ENCODE data around the gene FAM53A. TPM values are rescaled to one million over a fixed set of nuclear protein-coding genes. Genes with fewer than 3 reads are reported as not detected.

The FAM53A gene
- total RNA-seq, 1 experiment from 2014 or later: 1.6 TPM

- intact Hi-C loops (cut with micrococcal nuclease; ENCODE audit: unreplicated experiment): no loop called here
These were observed 27.1 kb downstream of the FAM53A start for GRCh38 chr4:1656986-1657385.

GRCh38 chr4:1656132-1656531 lies 28.0 kb downstream of the FAM53A start:
- no peaks in the 10 kb centered on the region for H3K4me1 ChIP-seq (ENCODE audit: insufficient read depth, low read length, poor library complexity, severe bottlenecking)
- BruUV-seq (replicated peaks): no TSS peak
- ChIA-PET POLR2A (ENCODE audit: low non-redundant PET) (no interaction called here), CTCF (no interaction called here)
- no peak overlapping the region for H3K4me3 ChIP-seq (ENCODE audit: low read depth, low read length, poor library complexity, severe bottlenecking)
- no peaks in the 10 kb centered on the region for H3K27me3 ChIP-seq (replicated peaks; ENCODE audit: insufficient read depth, low read depth, low read length, poor library complexity)
- no peaks in the 10 kb centered on the region for H3K36me3 ChIP-seq (ENCODE audit: insufficient read depth, low read length, poor library complexity, severe bottlenecking)
- H3K27ac ChIP-seq (ENCODE audit: low read depth, low read length, poor library complexity, severe bottlenecking): no peak overlapping the region
- no peak for TF ChIP-seq EZH2 (IDR thresholded peaks at IDR 0.05; ENCODE audit: borderline replicate concordance, low read depth, low read length, poor library complexity, severe bottlenecking)
- TF ChIP-seq, protein P1, sequence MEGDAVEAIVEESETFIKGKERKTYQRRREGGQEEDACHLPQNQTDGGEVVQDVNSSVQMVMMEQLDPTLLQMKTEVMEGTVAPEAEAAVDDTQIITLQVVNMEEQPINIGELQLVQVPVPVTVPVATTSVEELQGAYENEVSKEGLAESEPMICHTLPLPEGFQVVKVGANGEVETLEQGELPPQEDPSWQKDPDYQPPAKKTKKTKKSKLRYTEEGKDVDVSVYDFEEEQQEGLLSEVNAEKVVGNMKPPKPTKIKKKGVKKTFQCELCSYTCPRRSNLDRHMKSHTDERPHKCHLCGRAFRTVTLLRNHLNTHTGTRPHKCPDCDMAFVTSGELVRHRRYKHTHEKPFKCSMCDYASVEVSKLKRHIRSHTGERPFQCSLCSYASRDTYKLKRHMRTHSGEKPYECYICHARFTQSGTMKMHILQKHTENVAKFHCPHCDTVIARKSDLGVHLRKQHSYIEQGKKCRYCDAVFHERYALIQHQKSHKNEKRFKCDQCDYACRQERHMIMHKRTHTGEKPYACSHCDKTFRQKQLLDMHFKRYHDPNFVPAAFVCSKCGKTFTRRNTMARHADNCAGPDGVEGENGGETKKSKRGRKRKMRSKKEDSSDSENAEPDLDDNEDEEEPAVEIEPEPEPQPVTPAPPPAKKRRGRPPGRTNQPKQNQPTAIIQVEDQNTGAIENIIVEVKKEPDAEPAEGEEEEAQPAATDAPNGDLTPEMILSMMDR (conservative IDR thresholded peaks at IDR 0.05; ENCODE audit: low read depth, low read length): no peak
- no peak for DNase-seq (ENCODE audit: low spot score)
- no peaks in the 10 kb centered on the region for H3K9me3 ChIP-seq (ENCODE audit: low read depth, low read length, poor library complexity, severe bottlenecking)
- intact Hi-C loops (cut with micrococcal nuclease; ENCODE audit: unreplicated experiment): no loop called here

More at GRCh38 chr4:1656986-1657385, 27.1 kb downstream of the FAM53A start:
- ChIA-PET CTCF (no interaction called here), POLR2A (ENCODE audit: low non-redundant PET) (no interaction called here)
- no peak overlapping the region for H3K4me3 ChIP-seq (ENCODE audit: low read depth, low read length, poor library complexity, severe bottlenecking)
- DNase-seq (ENCODE audit: low spot score): no peak
- no peaks in the 10 kb centered on the region for H3K36me3 ChIP-seq (ENCODE audit: insufficient read depth, low read length, poor library complexity, severe bottlenecking)
- TF ChIP-seq, protein P1 (conservative IDR thresholded peaks at IDR 0.05; ENCODE audit: low read depth, low read length): no peak
- TF ChIP-seq EZH2 (IDR thresholded peaks at IDR 0.05; ENCODE audit: borderline replicate concordance, low read depth, low read length, poor library complexity, severe bottlenecking): no peak
- BruUV-seq (replicated peaks): no TSS peak
- no peaks in the 10 kb centered on the region for H3K9me3 ChIP-seq (ENCODE audit: low read depth, low read length, poor library complexity, severe bottlenecking)
- no peaks in the 10 kb centered on the region for H3K27me3 ChIP-seq (replicated peaks; ENCODE audit: insufficient read depth, low read depth, low read length, poor library complexity)
- no peak overlapping the region for H3K27ac ChIP-seq (ENCODE audit: low read depth, low read length, poor library complexity, severe bottlenecking)
- H3K4me1 ChIP-seq (ENCODE audit: insufficient read depth, low read length, poor library complexity, severe bottlenecking): no peaks in the 10 kb centered on the region

- CTCF ChIA-PET: no interaction called here
These were observed 28.4 kb downstream of the FAM53A start for GRCh38 chr4:1655676-1656075.

More at GRCh38 chr4:1655676-1656075, 28.4 kb downstream of the FAM53A start:
- Histone ChIP-seq H3K9me3 (ENCODE audit: low read depth, low read length, poor library complexity, severe bottlenecking) (no peaks in the 10 kb centered on the region), H3K4me1 (ENCODE audit: insufficient read depth, low read length, poor library complexity, severe bottlenecking) (no peaks in the 10 kb centered on the region), H3K36me3 (ENCODE audit: insufficient read depth, low read length, poor library complexity, severe bottlenecking) (no peaks in the 10 kb centered on the region), H3K27me3 (replicated peaks; ENCODE audit: insufficient read depth, low read depth, low read length, poor library complexity) (no peaks in the 10 kb centered on the region), H3K27ac (ENCODE audit: low read depth, low read length, poor library complexity, severe bottlenecking) (no peak overlapping the region), H3K4me3 (ENCODE audit: low read depth, low read length, poor library complexity, severe bottlenecking) (no peak overlapping the region)
- intact Hi-C loops (cut with micrococcal nuclease; ENCODE audit: unreplicated experiment): no loop called here
- BruUV-seq (replicated peaks): no TSS peak
- POLR2A ChIA-PET (ENCODE audit: low non-redundant PET): no interaction called here
- no peak for DNase-seq (ENCODE audit: low spot score)
- no peak for TF ChIP-seq EZH2 (IDR thresholded peaks at IDR 0.05; ENCODE audit: borderline replicate concordance, low read depth, low read length, poor library complexity, severe bottlenecking)
- TF ChIP-seq, protein P1 (conservative IDR thresholded peaks at IDR 0.05; ENCODE audit: low read depth, low read length): no peak
